HL-60 (cell line): Measurements from ENCODE around the gene TMEM163.
A peak's percentile ranks its signal among the peaks of the same experiment; 100 is the strongest.
"Not testable (repeated sequence)": the region's sequence is repeated elsewhere in the genome, so short reads cannot be mapped to it uniquely, and the experiment has no call there.

Source experiments
- DNase-seq, 2 experiments: peaks; one replicate each; pipeline ENCODE4 v3.0.0-alpha.2; 2010 to 2020; ENCODE audit warnings: low read depth in 1 of 2, low spot score in 1 of 2
- H3K27ac ChIP-seq: fragments of 250-450 bp; sonication (Bioruptor Pico); replicated peaks from 2 replicates; pipeline ENCODE4 v1.5.1; 2020; ENCODE audit warnings: mild to moderate bottlenecking, moderate library complexity
- H3K27me3 ChIP-seq: fragments of 250-450 bp; sonication (Bioruptor Pico); 2 replicates; pipeline ENCODE4 v1.5.1; 2021; ENCODE audit warnings: mild to moderate bottlenecking, moderate library complexity; ENCODE audit not compliant: insufficient read depth, poor library complexity, severe bottlenecking
- H3K4me3 ChIP-seq: replicated peaks from 2 replicates; pipeline ENCODE4 v1.5.1; 2011; ENCODE audit warnings: mild to moderate bottlenecking, control low read depth, low read length; ENCODE audit not compliant: insufficient read depth
- GABPA ChIP-seq: IDR thresholded peaks from 2 replicates; pipeline ENCODE4 v1.6.1; 2012; ENCODE audit warnings: low read depth
- POLR2AphosphoS5 ChIP-seq: IDR thresholded peaks from 2 replicates; pipeline ENCODE4 v1.6.1; 2012; ENCODE audit warnings: low read depth
- SPI1 ChIP-seq: IDR thresholded peaks from 2 replicates; pipeline ENCODE4 v1.6.1; 2012; ENCODE audit warnings: low read depth, mild to moderate bottlenecking, borderline replicate concordance
- TF ChIP-seq, protein P1 (sequence below): IDR thresholded peaks from one replicate; pipeline ENCODE4 v1.5.1; 2011; ENCODE audit warnings: low read length, control low read depth, inconsistent platforms; ENCODE audit not compliant: insufficient read depth
- TF ChIP-seq, protein P2 (sequence below): IDR thresholded peaks from 2 replicates; pipeline ENCODE4 v1.6.1; 2012; ENCODE audit warnings: low read depth; ENCODE audit not compliant: insufficient replicate concordance

Gene TMEM163

DNA sequence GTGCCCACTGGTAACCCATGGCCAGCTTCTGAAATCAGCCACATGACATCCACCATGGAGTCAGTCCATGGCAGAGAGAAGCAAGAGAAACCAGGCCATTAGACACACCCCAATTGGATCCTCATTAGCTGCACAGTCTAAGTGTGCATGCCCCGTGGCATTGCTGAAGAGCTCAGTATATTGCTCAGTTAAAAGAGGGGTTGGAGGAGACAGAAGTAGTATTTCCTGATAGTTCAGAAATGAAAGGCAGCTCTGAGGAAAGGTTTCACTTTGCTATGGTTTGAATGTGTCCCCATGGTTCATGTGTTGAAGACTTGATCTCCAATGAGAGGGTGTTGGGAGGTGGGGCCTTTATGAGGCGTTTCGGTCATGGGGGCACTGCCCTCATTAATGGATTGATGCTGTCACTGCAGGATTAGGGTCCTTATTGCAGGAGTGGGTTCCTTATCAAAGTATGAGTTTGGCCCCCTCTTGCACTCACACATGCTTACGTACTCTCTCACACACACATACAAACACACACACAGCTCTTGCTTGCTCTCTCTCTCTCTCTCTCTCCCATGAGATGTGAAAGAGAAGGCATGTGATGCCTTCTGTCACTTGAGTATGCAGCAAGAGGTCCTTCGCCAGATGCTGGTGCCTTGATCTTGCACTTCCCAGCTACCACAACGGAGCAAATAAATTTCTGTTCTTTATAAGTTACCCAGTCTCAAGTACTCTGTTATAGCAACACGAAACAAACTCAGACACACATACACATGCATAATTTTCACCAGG is 58.0 kb downstream of the TMEM163 start:
- no peak overlapping the region for H3K27ac ChIP-seq
- TF ChIP-seq SPI1 (no peak), POLR2AphosphoS5 (no peak), GABPA (no peak)
- TF ChIP-seq, protein P1, sequence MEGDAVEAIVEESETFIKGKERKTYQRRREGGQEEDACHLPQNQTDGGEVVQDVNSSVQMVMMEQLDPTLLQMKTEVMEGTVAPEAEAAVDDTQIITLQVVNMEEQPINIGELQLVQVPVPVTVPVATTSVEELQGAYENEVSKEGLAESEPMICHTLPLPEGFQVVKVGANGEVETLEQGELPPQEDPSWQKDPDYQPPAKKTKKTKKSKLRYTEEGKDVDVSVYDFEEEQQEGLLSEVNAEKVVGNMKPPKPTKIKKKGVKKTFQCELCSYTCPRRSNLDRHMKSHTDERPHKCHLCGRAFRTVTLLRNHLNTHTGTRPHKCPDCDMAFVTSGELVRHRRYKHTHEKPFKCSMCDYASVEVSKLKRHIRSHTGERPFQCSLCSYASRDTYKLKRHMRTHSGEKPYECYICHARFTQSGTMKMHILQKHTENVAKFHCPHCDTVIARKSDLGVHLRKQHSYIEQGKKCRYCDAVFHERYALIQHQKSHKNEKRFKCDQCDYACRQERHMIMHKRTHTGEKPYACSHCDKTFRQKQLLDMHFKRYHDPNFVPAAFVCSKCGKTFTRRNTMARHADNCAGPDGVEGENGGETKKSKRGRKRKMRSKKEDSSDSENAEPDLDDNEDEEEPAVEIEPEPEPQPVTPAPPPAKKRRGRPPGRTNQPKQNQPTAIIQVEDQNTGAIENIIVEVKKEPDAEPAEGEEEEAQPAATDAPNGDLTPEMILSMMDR = no peak
- TF ChIP-seq, protein P2, sequence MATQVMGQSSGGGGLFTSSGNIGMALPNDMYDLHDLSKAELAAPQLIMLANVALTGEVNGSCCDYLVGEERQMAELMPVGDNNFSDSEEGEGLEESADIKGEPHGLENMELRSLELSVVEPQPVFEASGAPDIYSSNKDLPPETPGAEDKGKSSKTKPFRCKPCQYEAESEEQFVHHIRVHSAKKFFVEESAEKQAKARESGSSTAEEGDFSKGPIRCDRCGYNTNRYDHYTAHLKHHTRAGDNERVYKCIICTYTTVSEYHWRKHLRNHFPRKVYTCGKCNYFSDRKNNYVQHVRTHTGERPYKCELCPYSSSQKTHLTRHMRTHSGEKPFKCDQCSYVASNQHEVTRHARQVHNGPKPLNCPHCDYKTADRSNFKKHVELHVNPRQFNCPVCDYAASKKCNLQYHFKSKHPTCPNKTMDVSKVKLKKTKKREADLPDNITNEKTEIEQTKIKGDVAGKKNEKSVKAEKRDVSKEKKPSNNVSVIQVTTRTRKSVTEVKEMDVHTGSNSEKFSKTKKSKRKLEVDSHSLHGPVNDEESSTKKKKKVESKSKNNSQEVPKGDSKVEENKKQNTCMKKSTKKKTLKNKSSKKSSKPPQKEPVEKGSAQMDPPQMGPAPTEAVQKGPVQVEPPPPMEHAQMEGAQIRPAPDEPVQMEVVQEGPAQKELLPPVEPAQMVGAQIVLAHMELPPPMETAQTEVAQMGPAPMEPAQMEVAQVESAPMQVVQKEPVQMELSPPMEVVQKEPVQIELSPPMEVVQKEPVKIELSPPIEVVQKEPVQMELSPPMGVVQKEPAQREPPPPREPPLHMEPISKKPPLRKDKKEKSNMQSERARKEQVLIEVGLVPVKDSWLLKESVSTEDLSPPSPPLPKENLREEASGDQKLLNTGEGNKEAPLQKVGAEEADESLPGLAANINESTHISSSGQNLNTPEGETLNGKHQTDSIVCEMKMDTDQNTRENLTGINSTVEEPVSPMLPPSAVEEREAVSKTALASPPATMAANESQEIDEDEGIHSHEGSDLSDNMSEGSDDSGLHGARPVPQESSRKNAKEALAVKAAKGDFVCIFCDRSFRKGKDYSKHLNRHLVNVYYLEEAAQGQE = no peak
- no peak overlapping the region for H3K4me3 ChIP-seq
- peaks cover 2% of the 10 kb centered on the region for H3K27me3 ChIP-seq
- DNase-seq = no peak

DNA sequence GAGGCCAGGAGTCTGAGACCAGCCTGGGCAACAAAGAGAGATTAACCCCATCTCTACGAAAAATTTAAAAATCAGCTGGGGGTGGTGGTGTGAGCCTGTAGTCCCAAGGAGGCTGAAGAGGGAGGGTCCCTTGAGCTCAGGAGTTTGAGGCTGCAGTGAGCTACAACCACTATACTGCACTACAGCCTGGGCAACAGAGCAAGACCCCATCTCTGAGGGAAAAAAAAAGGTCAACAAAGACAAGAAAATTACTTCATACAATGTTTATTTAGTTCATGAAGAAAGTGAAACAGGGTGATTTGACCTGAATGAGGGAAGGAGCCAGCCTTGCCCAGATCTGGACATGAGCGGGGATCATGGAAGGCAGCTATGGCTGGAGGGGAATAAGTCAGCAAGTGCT is 59.1 kb downstream of the TMEM163 start:
- Histone ChIP-seq H3K27ac (no peak overlapping the region), H3K4me3 (no peak overlapping the region), H3K27me3 (peaks cover 2% of the 10 kb centered on the region)
- no peak for DNase-seq
- no peak for TF ChIP-seq SPI1
- TF ChIP-seq GABPA = no peak
- TF ChIP-seq, protein P2 = no peak

DNA sequence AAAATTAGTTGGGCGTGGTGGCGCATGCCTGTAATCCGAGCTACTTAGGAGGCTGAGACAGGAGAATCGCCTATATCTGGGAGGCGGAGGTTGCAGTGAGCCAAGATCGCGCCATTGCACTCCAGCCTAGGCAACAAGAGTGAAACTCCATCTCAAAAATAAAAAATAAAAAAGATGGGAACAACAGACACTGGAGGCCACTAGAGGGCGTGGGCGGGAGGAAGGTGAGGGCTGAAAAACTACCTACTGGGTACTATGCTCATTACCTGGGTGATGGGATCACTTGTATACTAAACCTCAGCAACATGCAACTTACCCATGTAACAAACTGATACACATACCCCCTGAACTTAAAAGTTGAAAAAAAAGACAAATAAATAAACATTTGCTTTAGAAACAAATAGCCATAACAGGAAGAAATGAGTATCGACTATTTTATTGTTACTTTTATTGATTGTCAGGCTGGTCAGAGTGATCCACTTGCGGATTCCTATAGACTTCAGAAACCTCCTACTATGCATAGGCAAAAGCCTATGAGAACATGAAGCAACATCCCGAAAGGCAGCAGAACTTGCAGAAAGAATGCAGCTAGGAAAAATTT is 61.0 kb downstream of the TMEM163 start:
- H3K27ac ChIP-seq = no peak overlapping the region
- DNase-seq = peak in 1 of 2 experiments; percentile 6
- no peak overlapping the region for H3K4me3 ChIP-seq
- peaks cover 2% of the 10 kb centered on the region for H3K27me3 ChIP-seq
- TF ChIP-seq, protein P2 = no peak
- no peak for TF ChIP-seq SPI1
- TF ChIP-seq, protein P1 = peak; percentile 2
- TF ChIP-seq GABPA = no peak
- no peak for TF ChIP-seq POLR2AphosphoS5

DNA sequence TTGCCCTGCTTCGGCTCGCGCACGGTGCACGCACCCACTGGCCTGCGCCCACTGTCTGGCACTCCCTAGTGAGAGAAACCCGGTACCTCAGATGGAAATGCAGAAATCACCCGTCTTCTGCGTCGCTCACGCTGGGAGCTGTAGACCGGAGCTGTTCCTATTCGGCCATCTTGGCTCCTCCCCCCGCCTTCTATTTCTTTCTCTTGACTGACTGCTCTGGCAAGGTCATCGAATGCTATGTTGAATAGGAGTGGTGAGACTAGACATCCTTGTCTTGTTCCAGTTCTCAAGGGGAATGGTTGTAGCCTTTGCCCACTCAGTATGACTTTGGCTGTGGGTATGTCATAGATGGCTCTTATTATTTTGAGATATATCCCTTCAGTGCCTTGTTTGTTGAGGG is 62.4 kb downstream of the TMEM163 start:
- H3K27me3 ChIP-seq, H3K27ac ChIP-seq, DNase-seq, H3K4me3 ChIP-seq: not testable (repeated sequence)
